ENCODE measurements around the gene HMX1.

The HMX1 gene

DNA sequence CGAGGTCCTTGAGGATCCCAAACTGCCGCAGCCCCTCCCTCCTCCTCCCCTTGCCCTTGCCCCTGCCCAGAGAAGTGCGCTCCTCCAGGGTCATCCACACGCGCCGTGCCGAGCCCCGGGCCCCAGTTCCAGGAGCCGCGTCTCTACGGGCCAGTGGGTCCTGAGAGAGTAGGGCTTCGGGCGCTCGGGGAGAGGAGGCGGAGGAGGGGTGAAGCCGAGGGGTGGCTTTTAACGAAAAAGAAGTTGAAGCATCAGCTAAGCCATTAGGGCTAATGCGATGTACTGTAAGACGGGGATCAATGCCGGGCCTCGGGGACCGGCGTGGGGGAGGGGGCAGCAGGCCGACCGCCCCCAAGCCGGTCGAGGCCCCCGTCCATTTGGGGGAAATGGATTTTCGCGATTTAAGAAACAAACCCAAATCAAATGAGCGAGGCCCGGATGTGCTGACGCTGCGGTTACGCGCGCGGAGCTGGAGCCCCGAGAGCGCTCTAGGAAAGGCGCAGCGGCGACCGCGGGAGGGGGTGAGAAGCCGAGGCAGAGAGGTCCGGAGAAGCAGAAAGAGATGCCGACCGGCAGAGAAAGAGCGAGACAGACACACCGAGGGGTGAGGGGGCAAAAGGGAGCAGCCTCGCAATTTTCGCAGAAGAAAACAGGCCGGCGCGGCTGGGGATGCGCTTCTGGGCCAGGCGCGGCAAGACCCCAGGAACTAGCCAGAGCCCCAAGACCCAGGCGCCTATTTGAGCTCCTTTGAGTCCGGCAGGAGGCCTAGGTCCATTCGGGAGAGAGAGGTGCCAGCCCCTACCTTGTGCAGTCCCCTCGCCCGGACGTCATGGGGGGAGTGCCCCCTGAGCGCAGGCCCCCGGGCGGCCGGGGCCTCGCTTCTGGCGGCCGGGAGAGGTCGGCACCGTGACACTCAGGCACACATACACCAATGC lies 13.6 kb downstream of the HMX1 start:
- in situ Hi-C loops (cut with HindIII; ENCODE audit: low sequenced_read_pairs): no loop called here

DNA sequence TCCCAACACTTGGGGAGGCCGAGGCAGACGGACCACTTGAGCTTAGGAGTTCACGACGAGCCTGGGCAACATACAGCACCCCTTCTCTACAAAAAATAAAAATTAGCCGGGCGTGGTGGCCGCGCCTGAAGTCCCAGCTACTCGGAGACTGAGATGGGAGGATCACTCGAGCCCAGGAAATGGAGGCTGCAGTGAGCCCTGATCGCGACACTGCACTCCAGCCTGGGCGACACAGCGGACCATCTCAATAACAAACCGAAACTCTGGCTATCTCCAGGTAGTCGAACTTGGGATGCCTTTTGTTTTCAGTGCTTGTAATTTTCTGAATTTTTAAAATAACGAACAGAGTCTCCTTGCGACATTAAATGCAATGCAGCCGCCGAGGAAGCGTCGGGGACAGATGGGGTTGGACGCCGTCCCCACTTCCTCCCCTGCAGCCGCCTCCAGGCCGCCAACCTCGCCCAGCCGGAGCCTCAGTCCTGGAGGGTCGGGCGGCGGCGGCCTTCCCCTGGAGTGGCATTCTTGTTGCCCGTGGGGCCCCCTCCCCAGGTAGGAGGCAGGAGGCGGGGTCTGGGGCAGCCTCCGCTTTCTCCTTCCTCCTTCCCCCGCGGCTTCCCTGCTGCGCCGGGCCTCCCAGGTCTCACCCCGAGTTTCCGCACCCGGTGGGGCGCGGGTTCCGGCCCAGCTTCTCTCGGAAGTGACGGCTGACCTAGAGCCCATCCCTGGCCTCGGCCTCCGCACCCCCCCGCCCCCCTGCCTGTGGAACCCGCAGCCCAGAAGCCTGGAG lies 14.6 kb downstream of the HMX1 start:
- in situ Hi-C loops (cut with HindIII; ENCODE audit: low sequenced_read_pairs): no loop called here

DNA sequence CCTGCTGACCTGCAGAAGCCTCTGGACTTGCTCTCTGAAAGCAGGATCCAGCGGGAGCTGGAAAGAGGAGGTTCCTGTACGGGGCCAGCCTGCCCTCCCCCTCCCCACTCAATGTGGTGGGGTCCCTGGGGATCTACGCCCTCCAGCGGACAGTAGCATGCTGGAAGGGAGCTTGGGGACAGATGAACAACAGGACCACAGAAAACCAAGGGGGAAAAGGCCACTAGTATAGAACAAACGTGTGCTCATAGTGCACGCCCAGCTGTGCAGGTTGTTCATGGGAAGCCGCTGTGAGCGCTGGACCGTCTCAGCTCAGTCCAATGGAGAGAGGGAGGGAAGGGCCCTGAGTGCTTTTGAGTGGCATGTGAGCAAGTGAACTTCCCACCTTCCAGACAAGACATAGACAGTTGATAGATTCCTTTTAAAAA lies 15.8 kb downstream of the HMX1 start:
- in situ Hi-C loops (cut with HindIII; ENCODE audit: low sequenced_read_pairs): no loop called here

GRCh38 chr4:8854931-8855330 lies 16.7 kb downstream of the HMX1 start:
- in situ Hi-C loops (cut with HindIII; ENCODE audit: low sequenced_read_pairs): no loop called here

DNA sequence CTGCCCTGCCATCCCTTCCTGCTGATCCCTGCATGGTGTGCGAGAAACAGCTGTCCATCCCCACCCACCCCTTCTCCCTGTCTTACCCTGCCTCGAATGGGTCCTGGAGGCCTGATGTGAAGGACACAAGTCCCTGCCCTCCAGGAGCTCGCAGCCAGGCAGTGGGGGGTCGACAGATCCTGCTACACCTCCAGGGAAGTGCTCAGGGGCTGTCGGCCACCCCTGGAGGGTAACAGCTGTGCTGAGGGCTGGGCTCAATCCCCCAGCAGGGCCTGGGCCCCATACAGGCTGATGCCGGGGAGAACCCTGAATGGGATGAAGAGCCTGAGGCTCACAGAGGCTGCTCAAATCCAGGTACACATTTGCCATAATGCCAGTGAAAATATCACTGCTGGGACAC lies 17.6 kb downstream of the HMX1 start:
- in situ Hi-C loops (cut with HindIII; ENCODE audit: low sequenced_read_pairs): no loop called here

- in situ Hi-C loops (cut with HindIII; ENCODE audit: low sequenced_read_pairs): no loop called here
Measured at GRCh38 chr4:8853249-8853648, 18.4 kb downstream of the HMX1 start.

GRCh38 chr4:8852118-8852704 lies 19.4 kb downstream of the HMX1 start:
- in situ Hi-C loops (cut with HindIII; ENCODE audit: low sequenced_read_pairs): no loop called here

DNA sequence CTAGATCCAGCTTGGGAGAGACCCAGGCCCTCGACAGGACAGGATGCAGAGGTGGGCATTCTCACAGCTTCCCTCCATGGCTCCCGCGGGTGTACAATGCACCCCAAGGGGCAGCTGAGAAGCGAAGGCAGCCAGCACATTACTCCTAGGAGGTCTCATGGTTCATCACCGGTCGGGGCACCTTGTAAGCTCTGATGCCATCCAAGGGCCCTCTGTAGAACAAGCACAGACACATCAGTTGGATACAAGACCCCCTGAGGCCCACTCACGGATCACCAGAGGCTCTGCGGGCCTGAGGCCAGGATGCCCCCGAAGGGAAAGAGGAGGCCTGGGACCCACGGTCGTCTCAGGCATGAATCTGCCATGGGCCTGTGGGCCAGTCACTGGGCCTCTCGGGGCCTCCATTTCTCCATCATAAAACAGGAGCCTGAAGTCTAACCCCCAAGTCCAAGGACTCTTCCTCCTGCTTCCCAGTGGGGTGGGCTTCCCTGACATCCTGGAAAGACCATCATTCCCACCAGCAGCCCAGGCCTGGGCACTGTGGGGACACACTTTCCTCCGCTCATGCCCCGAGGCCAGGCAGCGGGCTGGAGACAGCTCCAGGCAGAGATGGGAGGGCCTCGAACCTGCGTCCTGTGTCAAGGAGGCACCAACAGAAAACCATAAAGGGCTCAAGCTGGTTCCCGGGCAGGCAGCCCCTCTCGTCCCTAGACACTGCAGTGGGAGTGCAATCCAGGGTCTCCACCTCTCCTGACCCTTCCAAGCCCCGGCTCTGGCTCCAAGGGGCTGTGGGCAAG lies 20.1 kb downstream of the HMX1 start:
- in situ Hi-C loops (cut with HindIII; ENCODE audit: low sequenced_read_pairs): no loop called here

- in situ Hi-C loops (cut with HindIII; ENCODE audit: low sequenced_read_pairs): no loop called here
Measured at GRCh38 chr4:8850830-8851188, 20.8 kb downstream of the HMX1 start.

DNA sequence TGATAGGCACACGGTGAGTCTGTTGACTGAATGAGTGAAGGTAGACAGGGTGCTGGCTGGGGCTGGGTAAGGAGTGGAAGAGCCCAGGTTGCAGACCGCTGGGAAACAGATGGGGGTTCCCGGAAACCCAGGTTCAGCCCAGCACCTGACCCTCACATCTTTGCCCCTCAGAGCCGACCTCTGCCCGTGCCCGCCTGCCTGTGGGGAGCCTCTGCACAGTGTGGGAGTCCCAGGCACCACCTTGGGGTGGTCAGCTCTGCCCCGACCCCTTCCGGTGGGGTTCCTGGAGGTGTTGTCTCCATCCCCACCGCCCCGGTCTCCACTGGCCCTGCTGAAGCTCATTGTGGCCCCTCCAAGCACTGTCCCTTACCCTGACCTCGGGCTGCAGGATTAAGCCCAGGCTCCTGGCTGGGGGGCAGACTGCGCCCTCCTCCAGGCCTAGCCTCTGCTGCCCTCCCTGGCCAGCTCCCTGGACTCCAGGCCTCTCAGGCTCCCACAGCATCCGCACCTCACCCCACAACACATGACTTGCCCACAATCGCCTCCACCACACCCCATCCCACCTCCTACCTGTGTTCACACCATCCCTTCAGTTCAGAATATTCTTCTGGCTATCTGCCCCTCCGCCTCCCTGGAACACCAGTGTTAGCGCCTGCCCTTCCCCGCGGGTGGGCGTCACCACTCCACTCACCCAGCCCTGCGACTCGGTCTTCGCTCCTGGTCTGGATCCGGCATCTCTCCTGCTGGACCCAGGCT lies 21.4 kb downstream of the HMX1 start:
- in situ Hi-C loops (cut with HindIII; ENCODE audit: low sequenced_read_pairs): no loop called here

- in situ Hi-C loops (cut with HindIII; ENCODE audit: low sequenced_read_pairs): no loop called here
Measured at GRCh38 chr4:8849266-8850073, 22.2 kb downstream of the HMX1 start.

GRCh38 chr4:8848507-8849265 lies 23.0 kb downstream of the HMX1 start:
- in situ Hi-C loops (cut with HindIII; ENCODE audit: low sequenced_read_pairs): no loop called here

DNA sequence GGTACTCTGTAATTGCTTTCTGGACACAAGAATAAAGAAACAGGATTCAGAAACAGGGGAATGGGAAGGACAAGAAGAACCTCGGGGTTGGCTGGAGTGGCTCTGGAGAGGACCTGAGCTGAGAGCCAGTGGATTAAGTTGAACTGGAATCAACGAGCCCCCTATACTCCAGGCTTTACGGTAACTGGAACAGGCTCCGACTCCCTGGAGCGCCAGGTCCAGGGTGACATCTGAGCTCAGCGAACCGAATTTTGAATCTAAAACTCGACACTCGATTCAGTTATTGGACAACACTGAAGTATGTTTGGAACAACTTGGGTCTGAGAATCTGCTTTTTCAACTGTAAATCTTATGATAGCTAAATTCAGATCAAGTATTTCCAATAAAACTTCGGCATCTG lies 23.9 kb downstream of the HMX1 start:
- in situ Hi-C loops (cut with HindIII; ENCODE audit: low sequenced_read_pairs): no loop called here

GRCh38 chr4:8847331-8847730 lies 24.3 kb downstream of the HMX1 start:
- in situ Hi-C loops (cut with HindIII; ENCODE audit: low sequenced_read_pairs): no loop called here

GRCh38 chr4:8846826-8847225 lies 24.8 kb downstream of the HMX1 start:
- in situ Hi-C loops (cut with HindIII; ENCODE audit: low sequenced_read_pairs): no loop called here

- in situ Hi-C loops (cut with HindIII; ENCODE audit: low sequenced_read_pairs): no loop called here
Measured at GRCh38 chr4:8846046-8846720, 25.5 kb downstream of the HMX1 start.

DNA sequence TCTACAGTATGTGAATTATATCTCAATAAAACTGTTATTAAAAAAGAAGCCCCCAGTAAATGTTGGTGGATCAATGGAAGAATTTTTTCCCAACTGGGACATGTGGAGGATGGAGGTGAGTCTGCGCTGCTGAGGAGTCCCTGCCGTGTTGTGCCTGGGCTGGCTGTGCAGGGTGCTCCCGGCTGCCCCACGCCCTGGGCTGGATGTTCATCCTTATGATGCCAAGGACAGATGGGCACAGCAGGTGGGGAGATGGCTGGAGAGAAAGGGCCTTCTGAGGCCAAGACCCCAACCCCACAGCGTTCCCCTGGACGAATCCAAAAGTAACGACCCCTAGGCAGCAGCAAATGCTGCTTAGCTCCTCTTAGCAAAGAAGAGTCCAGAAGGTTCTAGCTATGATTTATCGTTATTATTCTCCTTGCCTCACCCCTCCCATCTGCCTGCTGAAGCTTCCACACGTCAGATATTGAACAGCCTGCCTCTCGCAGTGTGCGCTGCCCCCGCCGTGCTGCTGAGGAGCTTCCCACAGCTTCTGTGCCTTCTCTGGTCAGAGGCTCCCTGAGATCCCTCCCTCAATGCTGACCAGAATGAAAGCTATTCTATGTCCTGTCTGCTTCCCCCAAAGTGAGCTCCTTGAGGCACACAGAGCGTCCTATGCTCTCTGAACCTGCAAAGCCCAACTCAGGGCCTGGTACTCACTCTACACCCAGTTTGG lies 26.5 kb downstream of the HMX1 start:
- in situ Hi-C loops (cut with HindIII; ENCODE audit: low sequenced_read_pairs): no loop called here

Data from endothelial cell of hepatic sinusoid (primary cell).